HepG2 (cell line): Measurements from ENCODE around the gene SH2D5. TPM values are rescaled to one million over a fixed set of nuclear protein-coding genes. Genes with fewer than 3 reads are reported as not detected.

Experiments used
- ATAC-seq: fragments of 200-7000 bp; cut with Tn5 transposase; 3 replicates; pipeline ENCODE4 v1.9.1; 2020; ENCODE audit warnings: mild to moderate bottlenecking, moderate library complexity
- BruUV-seq: library from RNA; stranded (reverse); fragments of 400-500 nt; replicated peaks from 2 replicates; lab custom pipeline; 2021; lab: Mats Ljungman, UMichigan
- CTCF ChIA-PET: fragments of 300-600 bp; formaldehyde crosslinking; extraction: SDS; loops from one replicate; lab custom pipeline; 2021; ENCODE audit warnings: low total read pairs, inconsistent platforms, low intra/inter-chr PET ratio; lab: Yijun Ruan, JAX
- POLR2A ChIA-PET: fragments of 350-600 bp; sonication (Branson Sonifier 250); formaldehyde crosslinking; loops from one replicate; lab custom pipeline; 2020; ENCODE audit warnings: antibody characterized with exemption, inconsistent platforms; lab: Yijun Ruan, JAX
- DNase-seq: peaks from one replicate; pipeline ENCODE4 v3.0.0-alpha.2; 2015; ENCODE audit warnings: low spot score
- FAIRE-seq: peaks from 3 replicates; lab custom pipeline; 2011; peaks lifted over from hg19 to GRCh38; lab: Jason Lieb, UNC
- H2AFZ ChIP-seq: one replicate; pipeline ENCODE4 v1.6.1; 2011; ENCODE audit warnings: low read length, inconsistent platforms
- H3K27ac ChIP-seq: fragments of 300-600 bp; 3 replicates; pipeline ENCODE4 v1.8.0; 2011; ENCODE audit warnings: mixed run types, mild to moderate bottlenecking, mixed read lengths, low read length, inconsistent platforms; ENCODE audit not compliant: insufficient read depth; ENCODE audit errors: extremely low read length
- H3K27me3 ChIP-seq, 2 experiments: fragments of 200-600 bp in 1 of 2; 2 replicates in 1 of 2; 3 replicates in 1 of 2; pipeline versions ENCODE4 v1.6.0 to v1.8.0; 2011; ENCODE audit warnings: low read length in 2 of 2, mild to moderate bottlenecking in 2 of 2, moderate library complexity in 2 of 2, inconsistent platforms in 1 of 2; ENCODE audit not compliant: insufficient read depth in 2 of 2, control insufficient read depth in 1 of 2
- H3K36me3 ChIP-seq, 2 experiments: fragments of 200-600 bp in 1 of 2; replicated peaks in 1 of 2; 2 replicates in 1 of 2; 3 replicates in 1 of 2; pipeline versions ENCODE4 v1.5.1 to v1.8.0; 2011; ENCODE audit warnings: low read length in 2 of 2, inconsistent platforms in 1 of 2; ENCODE audit not compliant: insufficient read depth in 2 of 2, control insufficient read depth in 1 of 2
- H3K4me1 ChIP-seq: 2 replicates; pipeline ENCODE4 v1.5.1; 2012; ENCODE audit warnings: low read length, inconsistent platforms; ENCODE audit not compliant: insufficient read depth
- H3K4me2 ChIP-seq: 2 replicates; pipeline ENCODE4 v1.6.0; 2011; ENCODE audit warnings: low read depth, low read length, inconsistent platforms
- H3K4me3 ChIP-seq, 3 experiments: fragments of 200-600 bp in 1 of 3; sonication (generic), shearing (Covaris generic) in 1 of 3; replicated peaks in 1 of 3; 2 replicates each; pipeline ENCODE4 v1.5.1; 2011 to 2016; ENCODE audit warnings: low read length in 3 of 3, inconsistent platforms in 2 of 3, low read depth in 2 of 3, mild to moderate bottlenecking in 2 of 3, control low read depth in 1 of 3, mixed read lengths in 1 of 3; ENCODE audit not compliant: insufficient read depth in 1 of 3
- H3K79me2 ChIP-seq: one replicate; pipeline ENCODE4 v1.6.1; 2011; ENCODE audit warnings: low read length, inconsistent platforms; ENCODE audit not compliant: insufficient read depth
- H3K9ac ChIP-seq: 2 replicates; pipeline ENCODE4 v1.6.0; 2011; ENCODE audit warnings: mild to moderate bottlenecking, low read depth, low read length, inconsistent platforms; ENCODE audit not compliant: insufficient read depth
- H3K9me3 ChIP-seq: 2 replicates; pipeline ENCODE4 v1.5.1; 2012; ENCODE audit warnings: mild to moderate bottlenecking, low read length
- H4K20me1 ChIP-seq: 2 replicates; pipeline ENCODE4 v1.6.0; 2011; ENCODE audit warnings: inconsistent platforms, mild to moderate bottlenecking, low read length, moderate library complexity; ENCODE audit not compliant: insufficient read depth
- AKAP8 ChIP-seq: sonication (generic); formaldehyde crosslinking; IDR thresholded peaks from 2 replicates; pipeline ENCODE4 v1.5.1; 2020; ENCODE audit warnings: mild to moderate bottlenecking, missing genetic modification reagents
- BORCS8-MEF2B ChIP-seq: sonication (generic); formaldehyde crosslinking; IDR thresholded peaks from 2 replicates; pipeline ENCODE4 v1.8.0; 2022; ENCODE audit warnings: mild to moderate bottlenecking, missing genetic modification reagents
- GTF3A ChIP-seq: sonication (generic); formaldehyde crosslinking; conservative IDR thresholded peaks from 2 replicates; pipeline ENCODE4 v1.4.0; 2020; ENCODE audit warnings: mild to moderate bottlenecking, missing genetic modification reagents
- KLF6 ChIP-seq: IDR thresholded peaks from 2 replicates; pipeline ENCODE4 v1.8.0; 2016; ENCODE audit warnings: missing biosample characterization, missing genetic modification reagents
- MXI1 ChIP-seq: IDR thresholded peaks from 3 replicates; pipeline ENCODE4 v1.6.1; 2012; ENCODE audit warnings: low read depth, low read length, inconsistent platforms, borderline replicate concordance
- SP5 ChIP-seq: IDR thresholded peaks from 2 replicates; pipeline ENCODE4 v1.6.1; 2016; ENCODE audit warnings: low read depth, borderline replicate concordance
- ZFYVE20 ChIP-seq: sonication (generic); formaldehyde crosslinking; IDR thresholded peaks from 2 replicates; pipeline ENCODE4 v1.8.0; 2023; ENCODE audit warnings: low read depth, mild to moderate bottlenecking, moderate library complexity, missing genetic modification reagents, borderline replicate concordance
- ZNF253 ChIP-seq: sonication (generic); formaldehyde crosslinking; IDR thresholded peaks from 2 replicates; pipeline ENCODE4 v1.8.0; 2022; ENCODE audit warnings: mild to moderate bottlenecking, missing genetic modification reagents, borderline replicate concordance
- ZNF337 ChIP-seq: sonication (generic); formaldehyde crosslinking; IDR thresholded peaks from 2 replicates; pipeline ENCODE4 v1.5.1; 2020; ENCODE audit warnings: missing genetic modification reagents, low read depth, mild to moderate bottlenecking, borderline replicate concordance
- ZNF616 ChIP-seq: sonication (generic); formaldehyde crosslinking; IDR thresholded peaks from 2 replicates; pipeline ENCODE4 v1.5.0; 2020; ENCODE audit warnings: low read depth, mild to moderate bottlenecking, missing genetic modification reagents
- ZNF792 ChIP-seq: IDR thresholded peaks from 2 replicates; pipeline ENCODE4 v1.6.1; 2016
- WGBS: methylation state at CpG from one replicate; pipeline ENCODE4 v1.1.6; 2017; ENCODE audit warnings: low lambda C conversion rate; 5-methylcytosine and 5-hydroxymethylcytosine counted together
- in situ Hi-C: cut with HindIII; loops from 2 replicates; pipeline ENCODE4 v1.10.0; 2017; ENCODE audit warnings: low pct_unique_long_range_greater_than_20kb; ENCODE audit not compliant: extremely low pct_ligation_motif_present
- intact Hi-C: fragments of 100-400 bp; cut with micrococcal nuclease; formaldehyde crosslinking; loops from one replicate; pipeline ENCODE4 v1.10.0; 2022; ENCODE audit not compliant: unreplicated experiment
- polyA plus RNA-seq, 8 experiments: library from polyadenylated mRNA; depleted of rRNA in 3 of 8; stranded (reverse) in 7 of 8; unstranded in 1 of 8; fragments of >200 nt; fragmentation: Illumina TruSeq in 4 of 8; extraction: Trizol in 4 of 8; gene quantifications; 2 replicates each; pipeline versions ENCODE4 v1.2.1 to v1.2.3, GENCODE V29; 2011 to 2016; ENCODE audit warnings: low read depth in 4 of 8, missing spikeins in 1 of 8, mixed read lengths in 1 of 8; ENCODE audit not compliant: insufficient read depth in 1 of 8
- total RNA-seq, 5 experiments: library from RNA; depleted of rRNA; stranded (reverse); fragments of >200 nt; fragmentation: Illumina TruSeq; extraction: Trizol; gene quantifications; 2 replicates each; pipeline ENCODE4 v1.2.3, GENCODE V29; 2016; ENCODE audit warnings: low read depth in 1 of 5
- TF ChIP-seq, protein P1 (sequence below): sonication (generic); formaldehyde crosslinking; IDR thresholded peaks from 2 replicates; pipeline ENCODE4 v1.8.0; 2022; ENCODE audit warnings: mild to moderate bottlenecking, missing genetic modification reagents; ENCODE audit not compliant: insufficient replicate concordance
- TF ChIP-seq, protein P2 (sequence below): sonication (generic); formaldehyde crosslinking; IDR thresholded peaks from 2 replicates; pipeline ENCODE4 v1.5.1; 2020; ENCODE audit warnings: missing genetic modification reagents, mild to moderate bottlenecking, borderline replicate concordance
- TF ChIP-seq, protein P3 (sequence below): sonication (generic); formaldehyde crosslinking; IDR thresholded peaks from 2 replicates; pipeline ENCODE4 v1.4.0; 2020; ENCODE audit warnings: missing genetic modification reagents

SH2D5 gene
- total and polyA plus RNA-seq, 2 of the 13 experiments (the other 11 are each of a cell fraction or from before 2014, with no cell fraction given) = 1.2 to 3.4 TPM

DNA sequence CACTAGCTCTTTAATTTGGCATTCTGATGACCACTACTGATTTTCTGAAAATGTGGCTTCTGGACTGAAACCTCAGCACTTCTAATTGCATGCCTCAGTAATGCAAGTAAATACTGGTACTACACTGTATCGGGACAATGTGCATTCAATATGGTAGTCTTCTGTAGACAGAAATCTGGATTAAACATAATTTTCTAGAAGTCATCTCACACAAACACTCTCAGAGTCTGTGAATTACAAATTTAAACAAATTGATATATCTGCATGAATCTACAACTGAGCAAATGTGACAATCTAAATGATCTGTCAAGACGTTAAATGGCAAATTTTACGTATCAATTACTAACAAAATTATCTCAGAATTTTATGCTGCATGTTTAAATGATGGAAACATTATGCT is 30.9 kb upstream of the SH2D5 start:
- Histone ChIP-seq H2AFZ (no peak overlapping the region), H3K4me2 (no peak overlapping the region), H3K27me3 (no peaks in the 10 kb centered on the region), H4K20me1 (no peaks in the 10 kb centered on the region), H3K4me3 (no peak overlapping the region), H3K9ac (no peak overlapping the region), H3K36me3 (peaks cover 13 to 88% of the 10 kb centered on the region in 2 experiments), H3K27ac (no peak overlapping the region), H3K9me3 (no peaks in the 10 kb centered on the region), H3K4me1 (no peaks in the 10 kb centered on the region), H3K79me2 (no peaks in the 10 kb centered on the region)
- TF ChIP-seq AKAP8 (no peak), ZNF337 (no peak), ZNF253 (no peak), MXI1 (no peak), ZNF616 (no peak), ZFYVE20 (CRISPR knock-in tag) (no peak), SP5 (CRISPR knock-in tag) (no peak), ZNF792 (no peak), GTF3A (CRISPR knock-in tag) (no peak), KLF6 (CRISPR knock-in tag) (no peak), BORCS8-MEF2B (CRISPR knock-in tag) (no peak)
- TF ChIP-seq, protein P1, sequence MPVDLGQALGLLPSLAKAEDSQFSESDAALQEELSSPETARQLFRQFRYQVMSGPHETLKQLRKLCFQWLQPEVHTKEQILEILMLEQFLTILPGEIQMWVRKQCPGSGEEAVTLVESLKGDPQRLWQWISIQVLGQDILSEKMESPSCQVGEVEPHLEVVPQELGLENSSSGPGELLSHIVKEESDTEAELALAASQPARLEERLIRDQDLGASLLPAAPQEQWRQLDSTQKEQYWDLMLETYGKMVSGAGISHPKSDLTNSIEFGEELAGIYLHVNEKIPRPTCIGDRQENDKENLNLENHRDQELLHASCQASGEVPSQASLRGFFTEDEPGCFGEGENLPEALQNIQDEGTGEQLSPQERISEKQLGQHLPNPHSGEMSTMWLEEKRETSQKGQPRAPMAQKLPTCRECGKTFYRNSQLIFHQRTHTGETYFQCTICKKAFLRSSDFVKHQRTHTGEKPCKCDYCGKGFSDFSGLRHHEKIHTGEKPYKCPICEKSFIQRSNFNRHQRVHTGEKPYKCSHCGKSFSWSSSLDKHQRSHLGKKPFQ (CRISPR knock-in tag) = no peak
- TF ChIP-seq, protein P2, sequence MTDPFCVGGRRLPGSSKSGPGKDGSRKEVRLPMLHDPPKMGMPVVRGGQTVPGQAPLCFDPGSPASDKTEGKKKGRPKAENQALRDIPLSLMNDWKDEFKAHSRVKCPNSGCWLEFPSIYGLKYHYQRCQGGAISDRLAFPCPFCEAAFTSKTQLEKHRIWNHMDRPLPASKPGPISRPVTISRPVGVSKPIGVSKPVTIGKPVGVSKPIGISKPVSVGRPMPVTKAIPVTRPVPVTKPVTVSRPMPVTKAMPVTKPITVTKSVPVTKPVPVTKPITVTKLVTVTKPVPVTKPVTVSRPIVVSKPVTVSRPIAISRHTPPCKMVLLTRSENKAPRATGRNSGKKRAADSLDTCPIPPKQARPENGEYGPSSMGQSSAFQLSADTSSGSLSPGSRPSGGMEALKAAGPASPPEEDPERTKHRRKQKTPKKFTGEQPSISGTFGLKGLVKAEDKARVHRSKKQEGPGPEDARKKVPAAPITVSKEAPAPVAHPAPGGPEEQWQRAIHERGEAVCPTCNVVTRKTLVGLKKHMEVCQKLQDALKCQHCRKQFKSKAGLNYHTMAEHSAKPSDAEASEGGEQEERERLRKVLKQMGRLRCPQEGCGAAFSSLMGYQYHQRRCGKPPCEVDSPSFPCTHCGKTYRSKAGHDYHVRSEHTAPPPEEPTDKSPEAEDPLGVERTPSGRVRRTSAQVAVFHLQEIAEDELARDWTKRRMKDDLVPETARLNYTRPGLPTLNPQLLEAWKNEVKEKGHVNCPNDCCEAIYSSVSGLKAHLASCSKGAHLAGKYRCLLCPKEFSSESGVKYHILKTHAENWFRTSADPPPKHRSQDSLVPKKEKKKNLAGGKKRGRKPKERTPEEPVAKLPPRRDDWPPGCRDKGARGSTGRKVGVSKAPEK (CRISPR knock-in tag) = no peak
- TF ChIP-seq, protein P3, sequence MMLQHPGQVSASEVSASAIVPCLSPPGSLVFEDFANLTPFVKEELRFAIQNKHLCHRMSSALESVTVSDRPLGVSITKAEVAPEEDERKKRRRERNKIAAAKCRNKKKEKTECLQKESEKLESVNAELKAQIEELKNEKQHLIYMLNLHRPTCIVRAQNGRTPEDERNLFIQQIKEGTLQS (CRISPR knock-in tag) = no peak
- in situ Hi-C loops = no loop called here
- intact Hi-C loops = no loop called here
- DNase-seq = no peak
- no TSS peak for BruUV-seq
- no peak for FAIRE-seq
- WGBS = 98% methylated on average over 3 of the region's 3 CpGs
- no peak for ATAC-seq
- ChIA-PET CTCF (no interaction called here), POLR2A (no interaction called here)
